Bronchial epithelial cell (primary cell): ENCODE results near the gene PCLO. TPM values are rescaled to one million over a fixed set of nuclear protein-coding genes. Genes with fewer than 3 reads are reported as not detected.

Source experiments
- DNase-seq: peaks from one replicate; pipeline ENCODE4 v3.0.0-alpha.2; 2010; ENCODE audit warnings: low read depth
- FAIRE-seq: peaks from 2 replicates; lab custom pipeline; 2011; peaks lifted over from hg19 to GRCh38; lab: Jason Lieb, UNC
- H3K27me3 ChIP-seq: 2 replicates; pipeline ENCODE4 v1.5.1; 2011; ENCODE audit warnings: low read length; ENCODE audit not compliant: control insufficient read depth, insufficient read depth
- H3K36me3 ChIP-seq: 2 replicates; pipeline ENCODE4 v1.5.1; 2011; ENCODE audit warnings: low read length; ENCODE audit not compliant: control insufficient read depth, insufficient read depth
- H3K4me3 ChIP-seq: 2 replicates; pipeline ENCODE4 v1.5.1; 2011; ENCODE audit warnings: mild to moderate bottlenecking, low read depth, low read length, control low read depth
- CTCF ChIP-seq: IDR thresholded peaks from 2 replicates; pipeline ENCODE4 v1.5.1; 2011; ENCODE audit warnings: mild to moderate bottlenecking, moderate library complexity, low read length, control low read depth, inconsistent platforms; ENCODE audit not compliant: insufficient read depth, severe bottlenecking
- total RNA-seq: library from RNA; depleted of rRNA; stranded (reverse); fragments of >200 nt; gene quantifications from 2 replicates; pipeline ENCODE4 v1.2.1, GENCODE V29; 2014

The PCLO gene
- total RNA-seq, 1 donor from 2014 or later, result 0.79 TPM

GRCh38 chr7:83130623-83131545, 31.8 kb downstream of the PCLO start:
- Histone ChIP-seq H3K36me3 (no peaks in the 10 kb centered on the region), H3K27me3 (no peaks in the 10 kb centered on the region), H3K4me3 (no peak overlapping the region)
- DNase-seq (peak; percentile 15), FAIRE-seq (no peak)
- no peak for TF ChIP-seq CTCF

- DNase-seq (no peak), FAIRE-seq (no peak)
- TF ChIP-seq CTCF, result no peak
- Histone ChIP-seq H3K27me3 (no peaks in the 10 kb centered on the region), H3K36me3 (no peaks in the 10 kb centered on the region), H3K4me3 (no peak overlapping the region)
Measured at GRCh38 chr7:83130191-83130590, 32.5 kb downstream of the PCLO start.

- DNase-seq (no peak), FAIRE-seq (no peak)
- Histone ChIP-seq H3K36me3 (no peaks in the 10 kb centered on the region), H3K4me3 (no peak overlapping the region), H3K27me3 (no peaks in the 10 kb centered on the region)
- no peak for TF ChIP-seq CTCF
Measured at GRCh38 chr7:83119494-83119893, 43.2 kb downstream of the PCLO start.

- TF ChIP-seq CTCF, result no peak
- Histone ChIP-seq H3K36me3 (no peaks in the 10 kb centered on the region), H3K27me3 (no peaks in the 10 kb centered on the region), H3K4me3 (no peak overlapping the region)
- FAIRE-seq, result no peak
- DNase-seq, result no peak
Measured at GRCh38 chr7:83119026-83119382, 43.7 kb downstream of the PCLO start.

GRCh38 chr7:83118347-83119025, 44.2 kb downstream of the PCLO start:
- no peak overlapping the region for H3K4me3 ChIP-seq
- DNase-seq, result no peak
- no peak for FAIRE-seq
- H3K27me3 ChIP-seq, result no peaks in the 10 kb centered on the region
- no peaks in the 10 kb centered on the region for H3K36me3 ChIP-seq
- no peak for TF ChIP-seq CTCF
